Measurements from ENCODE around the gene LZTS2. TPM values are rescaled to one million over a fixed set of nuclear protein-coding genes. Genes with fewer than 3 reads are reported as not detected.

LZTS2 gene
- total RNA-seq, 1 donor from 2014 or later, result 35.6 TPM

DNA sequence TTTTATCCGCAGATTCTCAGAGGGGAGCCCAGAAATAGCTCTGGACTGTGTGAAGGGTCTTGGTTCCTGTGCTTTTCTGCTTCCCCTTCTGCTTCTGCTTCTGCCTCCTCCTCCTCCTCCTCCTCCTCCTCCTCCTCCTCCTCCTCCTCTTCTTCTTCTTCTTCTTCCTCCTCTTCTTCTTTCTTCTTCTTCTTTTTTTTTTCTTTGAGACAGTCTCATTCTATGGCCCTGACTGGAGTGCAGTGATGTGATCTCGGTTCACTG, 19.8 kb downstream of the LZTS2 start:
- Histone ChIP-seq H3K4me3 (no peak overlapping the region), H3K9me3 (replicated peaks) (no peaks in the 10 kb centered on the region), H3K27ac (replicated peaks) (no peak overlapping the region), H3K4me1 (peaks cover 11% of the 10 kb centered on the region), H3K36me3 (no peaks in the 10 kb centered on the region), H3K27me3 (ENCODE audit: low read depth) (peaks cover 51% of the 10 kb centered on the region)
- intact Hi-C loops (cut with micrococcal nuclease), result no loop called here
- no peak for DNase-seq
- TF ChIP-seq CTCF (IDR thresholded peaks at IDR 0.05; ENCODE audit: borderline replicate concordance), result no peak

DNA sequence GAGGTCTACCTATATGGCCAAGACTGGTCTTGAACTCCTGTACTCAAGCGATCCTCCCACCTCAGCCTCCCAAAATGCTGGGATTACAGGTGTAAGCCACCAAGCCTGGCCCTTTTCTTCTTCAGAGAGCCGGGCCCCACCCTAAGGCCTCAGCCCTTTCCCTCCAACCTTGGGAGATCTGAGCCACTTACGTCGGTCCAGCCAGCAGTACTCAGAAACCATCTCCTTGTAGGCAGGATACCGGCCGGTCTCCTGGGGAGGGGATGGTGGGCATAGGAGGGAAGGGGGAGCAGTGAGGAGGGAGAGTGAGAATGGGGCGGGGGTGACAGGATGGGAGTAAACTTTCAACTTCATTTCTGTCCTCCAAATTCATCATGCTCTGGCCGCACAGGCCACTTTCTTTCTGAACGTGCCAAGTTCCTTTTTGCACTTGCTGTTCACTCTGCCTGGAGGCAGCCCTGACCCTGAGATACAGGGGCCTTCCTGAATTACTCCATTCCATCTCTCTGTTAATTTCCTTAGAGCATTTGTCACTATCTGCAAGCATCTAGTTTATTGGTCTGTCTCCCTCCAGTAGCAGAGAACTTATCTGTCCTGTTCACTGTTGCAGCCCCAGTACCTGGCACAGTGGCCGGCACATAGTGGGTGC, 20.9 kb downstream of the LZTS2 start:
- H3K4me1 ChIP-seq, result peaks cover 11% of the 10 kb centered on the region
- no peak for TF ChIP-seq CTCF (IDR thresholded peaks at IDR 0.05; ENCODE audit: borderline replicate concordance)
- intact Hi-C loops (cut with micrococcal nuclease), result no loop called here
- H3K36me3 ChIP-seq, result no peaks in the 10 kb centered on the region
- H3K4me3 ChIP-seq, result no peak overlapping the region
- no peak for DNase-seq
- peaks cover 45% of the 10 kb centered on the region for H3K27me3 ChIP-seq (ENCODE audit: low read depth)
- no peaks in the 10 kb centered on the region for H3K9me3 ChIP-seq (replicated peaks)
- H3K27ac ChIP-seq (replicated peaks), result no peak overlapping the region

GRCh38 chr10:101021239-101021638, 21.6 kb downstream of the LZTS2 start:
- Histone ChIP-seq H3K4me1 (peaks cover 11% of the 10 kb centered on the region), H3K27ac (replicated peaks) (no peak overlapping the region), H3K27me3 (ENCODE audit: low read depth) (peaks cover 38% of the 10 kb centered on the region), H3K4me3 (no peak overlapping the region), H3K9me3 (replicated peaks) (no peaks in the 10 kb centered on the region), H3K36me3 (no peaks in the 10 kb centered on the region)
- intact Hi-C loops (cut with micrococcal nuclease), result no loop called here
- TF ChIP-seq CTCF (IDR thresholded peaks at IDR 0.05; ENCODE audit: borderline replicate concordance), result no peak
- DNase-seq, result no peak

DNA sequence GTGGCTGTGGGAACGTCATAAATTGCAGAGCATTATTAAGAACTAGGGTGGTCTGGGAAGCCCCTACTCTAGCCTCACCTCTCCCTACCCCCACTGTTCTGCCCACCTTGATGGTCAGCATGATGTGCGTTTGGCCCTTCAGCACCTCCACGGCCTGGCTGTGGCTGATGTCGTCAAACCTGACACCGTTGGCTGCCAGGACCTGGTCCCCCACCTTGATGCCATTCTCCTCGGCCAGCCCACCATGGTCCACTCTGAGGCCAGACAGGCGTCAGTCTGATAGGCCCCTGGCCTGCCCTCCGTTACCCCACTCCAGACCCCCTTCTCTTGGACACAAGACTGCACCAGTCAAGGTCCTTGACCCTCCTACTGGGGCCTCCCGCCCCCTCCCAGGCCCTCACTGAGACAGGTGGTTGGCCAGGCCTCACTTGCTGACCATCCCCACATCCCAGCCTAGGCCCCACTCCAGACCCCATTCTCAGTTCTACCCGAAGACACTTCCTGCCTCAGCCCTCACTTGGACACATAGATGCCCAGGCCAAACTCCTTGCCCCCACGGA, 22.2 kb downstream of the LZTS2 start:
- H3K9me3 ChIP-seq (replicated peaks), result no peaks in the 10 kb centered on the region
- no peak for TF ChIP-seq CTCF (IDR thresholded peaks at IDR 0.05; ENCODE audit: borderline replicate concordance)
- no peak overlapping the region for H3K4me3 ChIP-seq
- peaks cover 33% of the 10 kb centered on the region for H3K27me3 ChIP-seq (ENCODE audit: low read depth)
- intact Hi-C loops (cut with micrococcal nuclease), result no loop called here
- DNase-seq, result no peak
- no peaks in the 10 kb centered on the region for H3K36me3 ChIP-seq
- H3K4me1 ChIP-seq, result peaks cover 11% of the 10 kb centered on the region
- no peak overlapping the region for H3K27ac ChIP-seq (replicated peaks)

- no peaks in the 10 kb centered on the region for H3K36me3 ChIP-seq
- H3K9me3 ChIP-seq (replicated peaks), result no peaks in the 10 kb centered on the region
- H3K27ac ChIP-seq (replicated peaks), result no peak overlapping the region
- no peak overlapping the region for H3K4me3 ChIP-seq
- no peak for TF ChIP-seq CTCF (IDR thresholded peaks at IDR 0.05; ENCODE audit: borderline replicate concordance)
- DNase-seq, result no peak
- intact Hi-C loops (cut with micrococcal nuclease), result no loop called here
- peaks cover 11% of the 10 kb centered on the region for H3K4me1 ChIP-seq
- H3K27me3 ChIP-seq (ENCODE audit: low read depth), result peaks cover 22% of the 10 kb centered on the region
Observed at GRCh38 chr10:101022967-101023705, 23.5 kb downstream of the LZTS2 start.

Data from left ventricle myocardium inferior (tissue), 1 donor.